ENCODE data around the gene OCRL.
A peak's percentile ranks its signal among the peaks of the same experiment; 100 is the strongest.
"Not testable (repeated sequence)": the region's sequence is repeated elsewhere in the genome, so short reads cannot be mapped to it uniquely, and the experiment has no call there.

OCRL gene

DNA sequence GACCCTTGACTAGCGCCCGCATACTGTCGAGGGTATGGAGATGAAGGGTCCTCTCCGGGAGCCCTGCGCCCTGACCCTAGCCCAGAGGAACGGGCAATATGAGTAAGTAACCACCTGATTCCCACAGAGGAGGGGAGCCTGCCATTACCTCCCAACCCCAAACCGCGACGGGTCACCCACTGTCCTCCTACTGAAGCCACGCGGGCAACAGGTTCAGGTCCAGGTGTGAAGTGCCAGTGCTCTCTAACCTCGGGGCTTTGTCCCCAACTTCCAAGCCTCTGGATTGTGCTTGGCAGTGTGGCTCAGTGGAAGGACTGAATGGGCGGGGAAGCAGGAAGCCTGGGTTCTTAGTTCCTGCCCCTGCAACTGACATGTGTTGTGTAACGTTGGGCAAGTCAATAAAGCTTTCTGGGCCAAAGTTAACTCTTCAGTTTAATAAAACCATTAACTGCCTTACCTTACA is 694 bp downstream of the OCRL start:
- DNase-seq = no peak

DNA sequence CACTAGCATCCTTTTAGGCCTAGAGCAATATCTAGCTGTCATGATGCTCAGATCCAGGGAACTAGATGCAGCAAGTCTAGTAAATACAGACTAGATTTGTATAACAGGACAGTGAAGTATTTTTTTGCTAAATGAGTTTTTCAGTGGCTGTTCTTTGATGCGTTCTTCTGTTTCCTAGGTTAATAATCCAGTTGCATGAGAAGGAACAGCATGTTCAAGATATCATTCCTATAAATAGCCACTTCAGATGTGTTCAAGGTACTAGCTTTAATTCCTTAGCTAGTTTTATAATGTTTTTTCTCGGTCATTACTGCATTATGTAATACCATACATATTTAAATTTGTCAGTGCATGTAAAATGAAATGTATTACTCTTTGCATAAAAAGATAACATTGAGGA is 4.7 kb downstream of the OCRL start:
- no peak for DNase-seq

DNA sequence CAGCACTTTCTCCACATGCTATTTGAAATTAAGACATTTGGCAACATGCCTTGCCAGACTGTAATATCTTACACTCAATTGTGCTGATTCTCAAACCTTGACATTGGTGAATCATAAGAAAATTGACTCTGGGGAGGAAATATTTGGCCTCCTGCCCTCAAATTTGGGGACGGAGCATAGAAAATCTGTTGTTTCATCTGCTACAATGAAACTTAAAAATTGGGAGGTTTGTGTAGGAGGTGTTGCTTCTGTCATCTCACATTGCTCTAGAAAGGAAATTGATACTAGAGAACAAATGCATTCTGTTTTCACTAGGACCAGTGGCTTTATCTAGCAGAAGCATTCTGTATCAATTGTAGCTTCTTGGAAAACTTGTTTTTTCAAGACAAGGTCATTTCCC is 5.3 kb downstream of the OCRL start:
- DNase-seq = no peak

DNA sequence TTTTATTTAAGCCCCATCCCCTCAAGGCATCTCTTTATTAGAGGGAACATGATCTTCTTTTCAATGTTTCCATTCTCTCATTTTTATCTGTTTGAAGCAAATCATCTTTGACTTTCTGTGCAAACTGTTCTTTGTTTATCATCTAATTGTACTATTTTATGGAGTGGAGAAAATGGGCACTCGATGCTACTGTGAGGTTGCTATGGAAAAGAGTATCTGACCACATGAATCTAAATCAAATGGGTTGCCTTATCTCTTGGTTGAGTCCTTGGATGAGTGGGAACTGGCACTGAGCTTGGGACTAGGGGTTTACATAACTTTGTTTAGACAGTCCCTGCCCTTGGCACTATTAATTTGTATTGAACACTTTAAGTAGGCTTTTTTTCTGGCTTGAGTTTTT is 9.1 kb downstream of the OCRL start:
- DNase-seq = no peak

DNA sequence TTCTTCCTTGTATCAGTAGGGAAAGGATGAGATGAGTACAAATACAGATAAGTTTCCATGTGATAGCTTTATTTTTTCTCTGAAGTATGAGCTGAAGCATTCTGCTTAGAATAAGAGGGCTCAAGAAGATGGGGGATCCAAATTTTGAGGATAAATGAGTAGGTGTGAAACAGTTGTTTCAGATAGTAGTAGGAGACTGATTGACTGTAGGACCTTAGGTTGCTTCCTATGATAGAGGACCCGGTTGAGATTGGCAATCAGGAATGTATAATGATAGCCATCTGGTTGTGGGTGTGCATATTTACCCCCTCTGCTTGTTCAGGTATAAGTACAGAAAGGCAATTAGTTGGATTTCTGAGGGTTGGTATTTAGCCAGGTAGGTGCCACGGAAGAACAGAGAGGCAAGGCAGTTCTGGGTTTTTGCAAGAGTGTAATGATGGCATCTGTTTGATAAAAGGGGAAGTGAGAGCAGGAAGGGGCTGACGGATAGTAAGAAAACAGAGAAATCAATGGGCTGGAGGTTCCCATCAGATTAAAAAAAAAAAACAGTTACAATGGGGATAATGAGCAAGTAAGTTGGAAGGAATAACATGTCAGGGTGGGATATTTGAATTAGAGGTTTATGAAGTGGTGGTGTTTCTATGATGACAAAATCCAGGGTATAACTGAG is 13.7 kb downstream of the OCRL start:
- DNase-seq = no peak

DNA sequence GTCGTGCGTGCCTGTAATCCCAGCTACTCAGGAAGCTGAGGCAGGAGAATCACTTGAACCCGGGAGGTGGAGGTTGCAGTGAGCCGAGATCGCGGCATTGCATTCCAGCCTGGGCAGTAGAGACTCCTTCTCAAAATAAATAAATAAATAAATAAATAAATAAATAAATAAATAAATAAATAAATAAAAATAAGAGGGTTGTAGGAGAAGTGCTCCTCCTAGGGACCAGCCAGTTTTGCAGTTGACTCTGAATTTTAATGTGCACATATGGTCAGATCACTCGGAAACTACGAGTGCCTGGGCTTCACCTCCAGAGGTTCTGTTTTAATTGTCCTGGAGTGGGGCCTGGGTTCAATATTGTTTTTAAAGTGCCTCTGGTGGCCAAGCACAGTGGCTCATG is 14.8 kb downstream of the OCRL start:
- not testable (repeated sequence) for DNase-seq

DNA sequence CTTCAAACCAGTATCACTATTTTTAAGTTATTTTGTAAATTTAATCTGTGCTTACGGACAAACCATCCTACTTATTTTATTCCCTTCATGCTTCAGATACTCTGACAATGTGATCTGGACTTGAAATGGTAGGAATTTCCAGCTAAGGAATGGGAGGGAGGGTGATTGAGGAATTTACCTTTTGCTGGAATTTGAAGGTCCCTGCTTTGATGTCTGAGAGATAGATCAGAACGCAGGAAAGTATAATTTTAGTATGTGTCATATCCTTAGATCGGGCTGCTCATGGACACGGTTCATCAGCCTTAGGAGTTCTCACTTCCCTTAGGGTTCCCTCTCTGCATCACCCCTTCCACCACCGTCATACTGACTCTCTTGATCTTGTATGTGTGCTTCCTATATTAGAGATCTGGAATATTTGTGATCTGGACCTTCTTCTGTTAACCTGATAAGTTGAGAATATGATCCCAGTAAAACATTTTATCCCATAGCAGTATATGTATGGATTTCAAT is 16.8 kb downstream of the OCRL start:
- DNase-seq = no peak

DNA sequence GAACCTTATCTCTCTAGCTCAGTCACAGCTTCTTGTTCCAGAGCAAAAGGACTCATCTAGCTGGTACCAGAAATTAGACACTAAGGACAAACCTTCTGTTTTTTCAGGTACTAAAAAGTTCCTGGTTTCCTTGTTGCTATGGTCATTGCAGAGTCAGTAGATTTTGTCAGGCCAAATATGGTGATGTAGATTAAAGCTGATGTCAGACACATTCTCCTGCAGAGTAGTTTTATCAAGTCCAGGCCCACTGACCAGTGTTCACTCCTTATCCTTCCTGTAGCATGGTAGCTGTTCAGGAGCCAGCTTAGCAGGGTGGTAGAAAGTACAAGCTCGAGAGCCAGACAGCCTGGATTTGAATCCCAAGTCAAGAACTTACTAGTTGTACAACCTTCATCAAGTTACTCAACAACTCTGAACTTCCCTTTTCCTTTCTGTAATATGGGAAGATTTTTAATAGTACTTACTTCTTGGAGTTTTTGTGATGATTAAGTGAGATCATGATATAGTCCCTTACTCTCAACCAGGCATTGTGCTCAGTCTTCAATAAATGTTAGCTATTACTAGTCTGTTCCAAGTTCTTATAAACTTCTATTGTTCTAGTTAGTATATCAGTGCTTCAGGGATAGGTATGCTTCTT is 17.9 kb downstream of the OCRL start:
- DNase-seq = no peak

DNA sequence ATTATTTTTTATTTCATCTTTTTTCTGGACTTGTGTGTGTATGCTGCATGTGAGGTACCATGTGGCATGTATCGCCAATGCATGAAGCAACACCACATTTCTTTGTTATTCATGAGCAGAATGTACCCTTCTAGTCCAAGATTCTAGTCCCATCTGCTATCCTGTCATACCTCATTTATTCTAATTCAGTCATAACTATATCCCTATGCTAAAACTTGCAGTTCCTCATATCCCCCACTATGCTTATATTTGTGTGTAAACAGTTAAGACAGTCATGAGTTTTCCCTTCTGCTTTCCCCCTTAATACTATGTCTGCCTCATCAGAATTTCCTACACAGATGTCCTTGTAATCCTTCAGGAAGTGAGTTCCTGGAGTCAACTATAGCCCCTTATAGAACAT is 19.7 kb downstream of the OCRL start:
- DNase-seq = no peak

DNA sequence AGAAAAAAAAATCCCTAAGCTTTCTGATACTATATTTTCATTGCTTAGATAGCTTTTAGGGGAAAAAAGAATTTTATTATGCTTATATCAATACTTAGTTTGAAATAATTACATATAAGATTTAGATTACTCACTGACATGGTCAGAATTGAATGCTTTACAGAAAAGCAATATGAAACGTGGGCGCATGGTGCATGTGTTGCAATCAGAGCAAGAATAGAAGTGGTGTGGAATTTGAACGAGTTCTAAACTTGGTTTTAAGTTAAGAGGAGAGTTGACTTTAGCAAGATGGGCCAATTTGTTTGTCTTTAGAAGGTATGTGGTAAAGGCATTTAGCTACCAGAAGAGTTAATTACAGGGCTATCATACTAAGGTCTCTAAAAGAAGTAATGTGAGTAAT is 21.4 kb downstream of the OCRL start:
- DNase-seq = no peak

DNA sequence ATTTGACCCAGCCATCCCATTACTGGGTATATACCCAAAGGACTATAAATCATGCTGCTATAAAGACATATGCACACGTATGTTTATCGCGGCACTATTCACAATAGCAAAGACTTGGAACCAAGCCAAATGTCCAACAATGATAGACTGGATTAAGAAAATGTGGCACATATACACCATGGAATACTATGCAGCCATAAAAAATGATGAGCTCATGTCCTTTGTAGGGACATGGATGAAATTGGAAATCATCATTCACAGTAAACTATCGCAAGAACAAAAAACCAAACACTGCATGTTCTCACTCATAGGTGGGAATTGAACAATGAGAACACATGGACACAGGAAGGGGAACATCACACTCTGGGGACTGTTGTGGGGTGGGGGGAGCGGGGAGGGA is 24.3 kb downstream of the OCRL start:
- not testable (repeated sequence) for DNase-seq

DNA sequence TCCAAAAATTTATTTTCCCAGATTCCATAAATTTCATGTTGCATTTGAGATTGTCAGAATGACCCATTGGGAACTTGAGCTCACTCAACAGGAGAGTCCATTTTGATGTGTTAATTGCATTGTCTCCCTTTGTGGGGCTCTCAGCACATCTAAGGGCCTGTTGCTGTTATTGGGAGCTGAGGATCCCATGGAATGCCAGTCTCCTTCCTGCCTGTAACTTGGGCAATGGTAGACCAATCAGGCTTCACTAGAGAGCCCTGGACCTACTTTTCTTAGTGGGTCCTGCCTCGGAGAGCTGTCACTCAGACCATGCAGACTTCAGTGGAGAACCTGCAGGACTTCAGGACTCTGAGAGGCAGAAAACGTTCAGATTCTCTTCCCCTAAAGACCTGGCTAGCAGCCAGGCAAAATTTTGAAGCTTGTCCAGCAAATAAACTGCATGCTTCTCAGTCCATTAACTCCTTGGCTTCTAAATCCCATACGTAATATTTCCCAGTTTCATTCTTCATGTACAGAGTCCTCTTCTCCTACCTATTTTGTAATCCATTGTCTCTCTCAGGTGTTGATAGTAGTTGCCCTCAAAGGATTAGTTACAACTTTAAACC is 25.1 kb downstream of the OCRL start:
- peak; percentile 1 for DNase-seq

DNA sequence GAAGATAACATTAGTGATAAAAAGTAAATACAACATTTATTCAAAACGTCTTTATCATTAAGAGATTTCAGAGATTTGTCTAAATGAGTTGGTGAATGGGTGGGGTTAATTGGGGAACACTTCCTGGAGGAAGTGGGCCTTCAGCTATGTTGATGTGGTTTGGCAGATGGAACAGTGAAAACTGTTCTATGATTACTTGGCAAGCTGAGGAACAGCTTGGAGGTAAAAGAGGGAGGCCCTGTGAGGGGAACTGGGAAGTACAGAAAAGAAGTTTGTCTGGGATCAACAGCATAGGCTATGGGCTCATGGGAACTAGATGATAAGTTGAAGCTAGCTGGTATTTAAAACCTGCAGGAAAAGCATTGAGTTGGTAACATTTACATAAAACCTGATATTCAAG is 26.0 kb downstream of the OCRL start:
- DNase-seq = no peak

DNA sequence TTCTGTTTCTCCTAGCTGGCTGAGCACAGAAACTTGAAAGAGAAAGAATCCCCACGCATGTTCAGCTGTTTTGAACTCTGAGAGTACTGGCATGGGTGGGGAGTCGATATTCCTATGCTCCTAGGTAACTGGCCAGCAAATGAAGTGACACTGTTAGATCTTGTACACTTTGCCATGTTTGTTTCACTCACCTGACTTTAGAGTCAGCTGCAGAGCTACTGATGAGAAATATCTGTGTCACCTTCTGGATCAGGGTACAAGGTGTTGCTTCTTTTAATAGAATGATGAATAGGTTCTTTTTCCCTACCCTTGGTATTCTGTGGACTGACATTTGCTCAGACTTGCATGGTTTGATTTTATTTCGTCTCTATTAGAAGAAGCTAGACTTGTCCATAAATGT is 28.3 kb downstream of the OCRL start:
- no peak for DNase-seq

DNA sequence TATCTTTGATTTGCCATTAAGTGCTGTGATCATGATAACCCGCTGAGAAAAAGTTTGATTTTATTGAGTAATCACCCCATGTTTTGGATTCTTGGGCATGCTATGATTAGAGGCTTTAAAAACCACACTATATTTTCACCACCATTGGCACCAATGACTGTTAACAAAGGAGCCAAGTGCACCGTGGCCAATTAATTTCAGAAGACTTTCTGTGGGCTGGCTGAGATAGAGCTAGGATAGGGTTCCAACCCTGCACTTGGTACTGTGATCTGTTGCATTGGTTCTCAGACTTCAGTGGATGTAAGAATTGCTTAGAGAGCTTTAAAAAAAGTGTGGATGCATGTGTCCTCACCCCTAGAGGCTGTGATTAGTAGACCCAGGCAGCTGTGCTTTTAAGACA is 32.4 kb downstream of the OCRL start:
- DNase-seq = no peak

DNA sequence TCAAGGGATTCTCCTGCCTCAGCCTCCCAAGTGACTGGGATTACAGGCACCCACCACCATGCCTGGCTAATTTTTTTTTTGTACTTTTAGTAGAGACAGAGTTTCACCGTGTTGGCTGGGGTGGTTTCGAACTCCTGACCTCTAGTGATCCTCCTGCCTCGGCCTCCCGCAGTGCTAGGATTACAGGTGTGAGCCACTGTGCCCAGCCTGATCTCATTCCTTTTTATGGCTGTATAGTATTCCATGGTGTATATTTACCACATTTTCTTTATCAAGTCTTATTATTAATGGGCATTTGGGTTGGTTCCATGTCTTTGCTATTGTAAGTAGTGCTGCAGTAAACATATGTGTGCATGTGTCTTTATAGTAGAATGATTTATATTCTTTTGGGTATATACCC is 33.6 kb downstream of the OCRL start:
- not testable (repeated sequence) for DNase-seq

DNA sequence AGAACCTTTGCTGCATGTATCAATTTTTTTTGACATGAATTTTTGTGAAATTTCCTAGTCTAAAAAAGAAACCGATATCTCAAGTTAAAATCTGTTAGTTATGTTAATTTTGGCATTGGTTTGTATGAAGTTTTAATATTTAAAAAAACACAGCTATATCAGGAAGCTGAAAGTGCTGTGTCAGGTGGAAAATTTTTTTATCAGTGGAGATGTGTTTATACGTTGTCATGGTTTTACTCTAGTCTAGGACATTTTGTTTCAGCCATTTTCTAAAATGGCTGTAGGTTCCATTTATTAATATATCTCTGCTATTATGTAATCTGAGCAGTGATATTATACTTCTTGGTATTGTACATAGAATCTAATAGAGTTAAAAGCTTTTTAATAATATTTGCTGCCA is 34.2 kb downstream of the OCRL start:
- DNase-seq = no peak

DNA sequence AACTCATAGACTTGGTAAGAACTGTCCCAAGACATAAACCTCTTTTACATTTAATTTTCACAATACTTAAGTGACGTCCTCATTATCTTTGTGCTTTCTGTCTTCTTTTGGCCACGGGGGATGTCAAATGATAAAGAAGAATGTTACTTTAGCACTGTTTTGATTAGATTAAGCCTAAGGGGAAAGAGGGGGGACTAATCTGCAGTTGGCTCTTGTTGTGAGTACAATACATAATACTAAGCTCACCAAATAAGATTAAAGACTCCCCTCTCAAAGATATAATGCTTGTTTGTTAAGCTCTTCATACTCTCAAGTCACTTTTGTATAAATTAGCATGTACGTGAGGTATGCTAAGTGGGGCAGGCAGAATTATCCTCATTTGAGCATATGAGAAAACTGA is 36.5 kb downstream of the OCRL start:
- no peak for DNase-seq

DNA sequence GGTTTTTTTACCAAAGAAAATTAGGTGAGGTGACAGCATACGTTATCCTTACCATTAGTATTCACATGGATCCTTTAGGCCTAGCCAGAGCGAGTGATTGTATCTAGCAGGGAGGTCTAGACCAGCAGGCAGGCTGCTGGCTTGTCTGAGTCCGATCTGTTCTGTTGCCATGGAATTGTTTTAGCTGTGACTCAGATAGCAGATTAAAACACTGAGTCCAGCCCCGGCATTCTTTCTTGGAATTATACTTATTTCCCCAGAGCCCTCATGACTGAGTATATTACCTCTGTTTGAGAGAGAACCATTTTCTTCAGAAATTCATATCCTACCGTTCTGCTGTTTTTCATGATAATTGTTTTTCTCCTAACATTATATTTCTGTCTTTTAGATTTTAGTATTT is 37.4 kb downstream of the OCRL start:
- DNase-seq = no peak

DNA sequence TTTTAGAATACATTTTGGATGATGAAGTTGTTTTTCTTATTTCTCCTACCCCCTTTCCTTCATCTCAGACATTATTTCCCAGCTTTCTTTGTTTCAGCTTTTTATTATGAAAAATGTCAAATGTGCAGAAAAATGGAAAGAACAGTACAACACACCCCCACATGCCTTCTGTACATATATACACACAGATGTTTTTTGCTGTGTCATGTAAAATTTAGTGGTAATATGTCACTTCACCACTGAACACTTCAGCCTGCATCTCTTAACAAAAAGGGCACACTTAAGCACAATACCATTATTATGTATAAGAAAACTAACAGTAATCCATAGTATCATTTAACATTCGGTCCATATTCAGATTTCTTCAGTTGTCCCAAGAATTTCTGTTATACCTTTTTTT is 37.8 kb downstream of the OCRL start:
- no peak for DNase-seq

DNA sequence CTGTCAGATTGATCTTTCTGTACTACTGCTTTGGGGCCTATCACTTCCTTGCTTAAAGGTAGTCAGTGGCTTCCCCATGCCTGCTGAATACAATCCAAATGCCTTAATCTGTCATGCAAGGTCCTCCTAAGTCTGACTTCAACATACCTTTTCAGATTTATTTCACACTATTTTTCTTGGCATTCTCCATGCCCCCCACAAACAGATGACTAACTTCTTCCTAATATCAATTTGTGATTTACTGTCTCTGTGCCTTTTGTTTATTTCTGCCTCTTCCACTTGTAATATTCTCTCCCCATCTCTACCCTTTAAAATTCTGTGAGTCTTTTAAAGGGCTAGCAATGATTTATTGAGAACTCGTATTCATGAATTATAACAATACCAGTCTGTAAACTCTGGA is 41.8 kb downstream of the OCRL start:
- no peak for DNase-seq

DNA sequence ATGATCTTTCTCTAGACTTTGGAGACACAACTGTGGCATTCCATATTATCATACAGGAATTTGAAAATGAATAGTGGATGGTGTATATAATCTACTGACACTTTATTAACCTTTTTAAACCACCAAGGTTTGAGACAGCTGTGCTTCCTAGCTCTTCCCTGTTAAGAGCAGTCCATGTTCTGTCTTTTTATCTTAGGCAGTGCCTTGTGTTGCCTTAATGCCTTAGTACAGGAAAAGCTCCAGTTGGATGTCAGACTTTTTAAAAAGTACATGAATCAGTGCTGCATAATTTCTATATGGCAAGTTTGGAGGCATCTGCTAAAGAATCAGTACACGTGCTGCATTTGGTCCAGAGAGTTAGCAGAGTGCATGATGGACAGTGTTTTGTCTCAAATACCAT is 45.1 kb downstream of the OCRL start:
- no peak for DNase-seq

DNA sequence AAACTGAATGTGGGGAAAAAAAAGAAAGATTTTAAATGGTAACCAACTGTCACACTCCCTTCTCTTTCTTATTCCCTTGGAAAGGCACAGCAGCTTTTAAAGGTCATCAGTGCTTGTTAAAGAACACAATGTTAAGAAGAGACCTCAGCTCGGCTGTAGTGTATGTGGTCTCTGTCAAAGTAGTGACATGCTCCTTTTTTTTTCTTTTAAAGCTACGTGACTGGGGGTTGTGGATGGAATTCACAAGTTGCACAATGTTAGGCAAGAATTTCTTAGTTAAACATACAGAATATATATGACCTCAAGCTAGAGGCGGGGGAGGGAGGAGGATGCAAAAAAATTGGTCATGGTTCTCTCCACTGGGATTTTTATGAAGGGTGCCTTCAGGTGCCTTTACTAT is 45.6 kb downstream of the OCRL start:
- no peak for DNase-seq

DNA sequence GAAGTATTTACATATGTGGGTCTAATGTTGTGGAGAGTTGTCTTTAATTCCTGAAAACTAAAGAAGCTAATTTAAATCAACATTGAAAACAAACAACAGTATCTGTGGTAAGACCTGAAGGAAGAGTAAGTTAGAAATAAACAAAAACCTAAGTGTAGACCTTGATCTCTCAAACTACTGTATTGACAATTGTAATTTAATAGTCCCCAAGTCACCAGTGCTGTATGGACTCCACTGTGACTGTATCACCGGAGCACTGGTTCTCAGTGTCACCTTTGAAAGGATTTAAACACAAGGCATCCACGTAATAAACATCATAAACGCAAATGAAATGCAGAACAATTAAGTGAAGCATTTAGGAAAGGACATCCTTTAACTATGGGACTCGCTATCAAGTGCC is 46.4 kb downstream of the OCRL start:
- DNase-seq = no peak

DNA sequence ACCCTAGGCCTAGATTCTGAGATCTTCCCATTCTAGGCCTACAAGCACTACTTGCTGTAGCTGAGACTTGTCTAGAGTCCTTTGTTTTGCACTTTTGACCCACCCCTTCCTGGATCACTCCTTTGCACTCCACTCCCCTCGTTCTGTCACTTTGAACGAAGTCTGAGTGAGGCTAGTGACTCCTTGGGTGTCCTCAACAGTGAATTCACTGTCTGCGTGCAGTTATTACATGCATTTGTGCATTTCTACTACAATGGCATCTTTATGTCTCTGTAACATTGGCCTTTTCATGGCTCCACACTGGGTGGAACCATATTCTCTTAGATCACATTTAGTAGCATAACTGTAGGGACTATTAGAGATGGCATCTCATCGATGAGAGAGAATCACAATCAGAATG is 50.5 kb downstream of the OCRL start:
- DNase-seq = no peak

Data from DMS79 treated with DMSO at 0.1 percent for 48 hours (cell line).